Neuronal stem cell (in vitro differentiated cells): ENCODE data around the gene PLIN5.

Source experiments
- DNase-seq: peaks from one replicate; pipeline ENCODE4 v3.0.0-alpha.2; 2013; ENCODE audit warnings: low spot score
- H2AFZ ChIP-seq: one replicate; pipeline ENCODE4 v1.6.1; 2013; ENCODE audit warnings: mild to moderate bottlenecking, low read length, inconsistent platforms
- H2AK5ac ChIP-seq: 2 replicates; pipeline ENCODE4 v1.6.1; 2013; ENCODE audit warnings: low read depth, mild to moderate bottlenecking, inconsistent platforms, low read length, moderate library complexity, mixed read lengths
- H2BK120ac ChIP-seq: 2 replicates; pipeline ENCODE4 v1.6.1; 2013; ENCODE audit warnings: low read depth, mild to moderate bottlenecking, inconsistent platforms, low read length, moderate library complexity, mixed read lengths
- H2BK12ac ChIP-seq: one replicate; pipeline ENCODE4 v1.6.1; 2013; ENCODE audit warnings: low read length, inconsistent platforms
- H2BK15ac ChIP-seq: 2 replicates; pipeline ENCODE4 v1.6.1; 2013; ENCODE audit warnings: mild to moderate bottlenecking, low read length, inconsistent platforms, mixed read lengths
- H2BK5ac ChIP-seq: one replicate; pipeline ENCODE4 v1.6.1; 2013; ENCODE audit warnings: inconsistent platforms, mild to moderate bottlenecking, low read length, moderate library complexity
- H3K14ac ChIP-seq: one replicate; pipeline ENCODE4 v1.6.1; 2013; ENCODE audit warnings: low read length, inconsistent platforms
- H3K18ac ChIP-seq: 2 replicates; pipeline ENCODE4 v1.6.1; 2013; ENCODE audit warnings: low read length, inconsistent platforms
- H3K23ac ChIP-seq: 2 replicates; pipeline ENCODE4 v1.6.1; 2013; ENCODE audit warnings: low read depth, mild to moderate bottlenecking, mixed read lengths, low read length, inconsistent platforms; ENCODE audit not compliant: poor library complexity
- H3K27ac ChIP-seq: replicated peaks from 3 replicates; pipeline ENCODE4 v1.5.1; 2013; ENCODE audit warnings: low read length, inconsistent platforms
- H3K27me3 ChIP-seq, 3 experiments: 2 replicates each; pipeline ENCODE4 v1.6.1; 2013; ENCODE audit warnings: low read length in 3 of 3, mild to moderate bottlenecking in 2 of 3, inconsistent platforms in 1 of 3, low read depth in 1 of 3, mixed read lengths in 1 of 3, moderate library complexity in 1 of 3; ENCODE audit not compliant: control insufficient read depth in 3 of 3, insufficient read depth in 3 of 3
- H3K36me3 ChIP-seq, 2 donors: replicated peaks in 1 of 2; 2 replicates each; pipeline ENCODE4 v1.6.1; 2013; ENCODE audit warnings: low read length in 2 of 2; ENCODE audit not compliant: control insufficient read depth in 2 of 2, insufficient read depth in 2 of 2
- H3K4ac ChIP-seq: 2 replicates; pipeline ENCODE4 v1.6.1; 2013; ENCODE audit warnings: inconsistent platforms, mild to moderate bottlenecking, low read length, moderate library complexity
- H3K4me1 ChIP-seq, 2 donors: 1 replicate in 1 of 2; 2 replicates in 1 of 2; pipeline ENCODE4 v1.6.1; 2013; ENCODE audit warnings: low read length in 2 of 2, low read depth in 1 of 2; ENCODE audit not compliant: control insufficient read depth in 2 of 2, insufficient read depth in 1 of 2
- H3K4me2 ChIP-seq: one replicate; pipeline ENCODE4 v1.6.1; 2013; ENCODE audit warnings: mild to moderate bottlenecking, low read length, inconsistent platforms; ENCODE audit not compliant: insufficient read depth, poor library complexity, severe bottlenecking
- H3K4me3 ChIP-seq, 2 donors: 2 replicates each; pipeline ENCODE4 v1.5.1; 2013; ENCODE audit warnings: low read length in 2 of 2, mild to moderate bottlenecking in 2 of 2, inconsistent platforms in 1 of 2, moderate library complexity in 1 of 2
- H3K79me1 ChIP-seq: one replicate; pipeline ENCODE4 v1.6.1; 2013; ENCODE audit warnings: low read depth, mild to moderate bottlenecking, inconsistent platforms, low read length, moderate library complexity
- H3K9ac ChIP-seq: one replicate; pipeline ENCODE4 v1.6.1; 2013; ENCODE audit warnings: mild to moderate bottlenecking, low read depth, low read length, inconsistent platforms; ENCODE audit not compliant: poor library complexity
- H3K9me3 ChIP-seq, 2 donors: replicated peaks in 1 of 2; 2 replicates each; pipeline versions ENCODE3 to v1.6.1; 2013; ENCODE audit warnings: low read length in 2 of 2, mild to moderate bottlenecking in 2 of 2, inconsistent platforms in 1 of 2, low read depth in 1 of 2, mixed read lengths in 1 of 2, moderate library complexity in 1 of 2; ENCODE audit not compliant: control insufficient read depth in 2 of 2, insufficient read depth in 1 of 2
- H4K8ac ChIP-seq: one replicate; pipeline ENCODE4 v1.6.1; 2013; ENCODE audit warnings: low read depth, mild to moderate bottlenecking, inconsistent platforms, low read length, moderate library complexity
- H4K91ac ChIP-seq: one replicate; pipeline ENCODE4 v1.6.1; 2013; ENCODE audit warnings: low read length, low read depth, mild to moderate bottlenecking, inconsistent platforms; ENCODE audit not compliant: poor library complexity
- WGBS, 2 donors: extraction: QIAGEN DNeasy Blood & Tissue Kit; methylation state at CpG; one replicate each; pipeline ENCODE4 v1.1.7; 2013; ENCODE audit warnings: missing lambda C conversion rate in 2 of 2, mixed read lengths in 1 of 2; ENCODE audit not compliant: insufficient read length in 2 of 2, insufficient replicate concordance in 1 of 2; ENCODE audit errors: extremely low coverage in 2 of 2; 5-methylcytosine and 5-hydroxymethylcytosine counted together

PLIN5 gene

GRCh38 chr19:4579389-4579788 lies 44.4 kb upstream of the PLIN5 start:
- Histone ChIP-seq H3K4me3 (peak overlapping the region in 1 of 2 donors; percentile 27), H3K27me3 (peaks cover 0 to 19% (median 5%) of the 10 kb centered on the region in 3 experiments), H3K4me1 (peaks cover 20 to 29% of the 10 kb centered on the region in 2 donors), H3K23ac (no peak overlapping the region), H3K4ac (no peak overlapping the region), H3K79me1 (peaks cover 7% of the 10 kb centered on the region), H3K9me3 (no peaks in the 10 kb centered on the region), H3K36me3 (peaks cover 0 to 2% of the 10 kb centered on the region in 2 donors), H3K14ac (no peak overlapping the region), H2BK15ac (no peak overlapping the region), H3K18ac (no peak overlapping the region), H4K91ac (no peak overlapping the region), H2BK12ac (no peak overlapping the region), H3K9ac (no peak overlapping the region), H3K27ac (no peak overlapping the region), H4K8ac (no peak overlapping the region), H3K4me2 (no peak overlapping the region), H2AK5ac (peak overlapping the region; percentile 33), H2BK120ac (no peak overlapping the region), H2AFZ (no peak overlapping the region), H2BK5ac (no peak overlapping the region)
- DNase-seq = no peak
- WGBS, 2 donors = no CpG with 5 or more reads among the region's 8 CpGs

- no peak for DNase-seq
- Histone ChIP-seq H2BK15ac (no peak overlapping the region), H3K27me3 (peaks cover 0 to 19% (median 5%) of the 10 kb centered on the region in 3 experiments), H2BK5ac (no peak overlapping the region), H2AFZ (no peak overlapping the region), H3K4me2 (no peak overlapping the region), H2AK5ac (no peak overlapping the region), H4K91ac (no peak overlapping the region), H4K8ac (no peak overlapping the region), H3K4me3 (peak overlapping the region in 1 of 2 donors; percentile 32), H3K9ac (no peak overlapping the region), H3K27ac (no peak overlapping the region), H3K36me3 (peaks cover 0 to 2% of the 10 kb centered on the region in 2 donors), H2BK12ac (no peak overlapping the region), H2BK120ac (no peak overlapping the region), H3K79me1 (peaks cover 7% of the 10 kb centered on the region), H3K4me1 (peaks cover 18 to 24% of the 10 kb centered on the region in 2 donors), H3K9me3 (no peaks in the 10 kb centered on the region), H3K4ac (no peak overlapping the region), H3K14ac (no peak overlapping the region), H3K18ac (no peak overlapping the region), H3K23ac (no peak overlapping the region)
- WGBS, 2 donors = no CpG with 5 or more reads among the region's 11 CpGs
Observed at GRCh38 chr19:4578552-4579248, 43.7 kb upstream of the PLIN5 start.

- Histone ChIP-seq H2BK5ac (no peak overlapping the region), H3K36me3 (peaks cover 0 to 2% of the 10 kb centered on the region in 2 donors), H3K4ac (no peak overlapping the region), H4K8ac (no peak overlapping the region), H3K9ac (no peak overlapping the region), H2BK12ac (no peak overlapping the region), H3K4me3 (no peak overlapping the region), H3K18ac (no peak overlapping the region), H3K27me3 (peaks cover 0 to 9% (median 4%) of the 10 kb centered on the region in 3 experiments), H3K14ac (no peak overlapping the region), H3K27ac (no peak overlapping the region), H3K4me2 (no peak overlapping the region), H3K23ac (no peak overlapping the region), H4K91ac (no peak overlapping the region), H2AK5ac (no peak overlapping the region), H2BK120ac (no peak overlapping the region), H3K79me1 (peaks cover 7% of the 10 kb centered on the region), H3K9me3 (no peaks in the 10 kb centered on the region), H3K4me1 (peaks cover 13 to 19% of the 10 kb centered on the region in 2 donors), H2AFZ (no peak overlapping the region), H2BK15ac (no peak overlapping the region)
- no peak for DNase-seq
- WGBS, 2 donors = no CpG with 5 or more reads among the region's 5 CpGs
Observed at GRCh38 chr19:4577020-4577782, 42.2 kb upstream of the PLIN5 start.
